NCI-H146 treated with DMSO at 0.1 percent for 48 hours (cell line): ENCODE data around the gene TAS1R1.
"Not testable (repeated sequence)": the region's sequence is repeated elsewhere in the genome, so short reads cannot be mapped to it uniquely, and the experiment has no call there.

ENCODE experiments used
- DNase-seq: peaks from one replicate; lab custom pipeline; 2025; ENCODE audit not compliant: unreplicated experiment; lab: John Stamatoyannopoulos, UW

Gene TAS1R1

GRCh38 chr1:6588128-6588892, 33.2 kb downstream of the TAS1R1 start:
- DNase-seq = no peak

DNA sequence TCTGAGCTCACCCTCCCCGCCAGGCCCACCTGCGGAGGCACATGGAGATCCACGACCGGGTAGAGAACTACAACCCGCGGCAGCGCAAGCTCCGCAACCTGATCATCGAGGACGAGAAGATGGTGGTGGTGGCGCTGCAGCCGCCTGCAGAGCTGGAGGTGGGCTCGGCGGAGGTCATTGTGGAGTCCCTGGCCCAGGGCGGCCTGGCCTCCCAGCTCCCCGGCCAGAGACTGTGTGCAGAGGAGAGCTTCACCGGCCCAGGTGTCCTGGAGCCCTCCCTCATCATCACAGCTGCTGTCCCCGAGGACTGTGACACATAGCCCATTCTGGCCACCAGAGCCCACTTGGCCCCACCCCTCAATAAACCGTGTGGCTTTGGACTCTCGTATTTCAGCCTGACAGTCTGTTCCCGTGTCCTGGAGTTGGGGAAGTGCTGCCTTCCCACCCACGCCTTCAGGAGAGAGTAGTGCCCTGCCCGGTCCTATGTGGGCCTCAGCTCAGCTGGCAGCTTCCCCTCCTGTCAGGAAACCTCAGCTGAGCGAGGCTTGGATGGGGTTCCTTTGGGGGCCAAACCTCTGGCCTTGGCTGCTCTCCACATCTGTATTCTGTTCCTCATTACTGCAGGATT, 33.9 kb downstream of the TAS1R1 start:
- DNase-seq = no peak

- DNase-seq = no peak
Measured at GRCh38 chr1:6590046-6590445, 34.9 kb downstream of the TAS1R1 start.

GRCh38 chr1:6591222-6591621, 36.1 kb downstream of the TAS1R1 start:
- DNase-seq = no peak

DNA sequence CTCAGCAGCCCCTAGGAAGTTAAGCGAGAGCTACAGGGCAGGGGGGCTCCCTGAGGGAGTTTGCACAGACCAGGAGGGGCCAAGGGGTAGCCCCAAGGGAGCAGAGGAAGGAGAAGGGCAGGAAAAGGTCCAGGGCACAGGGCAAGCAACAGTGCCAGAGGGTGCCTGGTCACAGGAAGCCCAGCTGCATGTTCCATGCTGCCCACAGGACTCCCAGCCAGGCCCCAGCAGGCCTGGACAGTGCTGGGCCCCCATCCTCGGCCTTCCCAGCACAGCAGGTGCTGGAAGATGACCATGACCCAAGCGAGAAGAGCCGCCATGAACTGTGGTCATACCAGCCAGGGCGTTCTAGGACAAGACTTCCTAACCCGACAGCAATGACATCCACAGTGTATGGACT, 36.5 kb downstream of the TAS1R1 start:
- DNase-seq = no peak

DNA sequence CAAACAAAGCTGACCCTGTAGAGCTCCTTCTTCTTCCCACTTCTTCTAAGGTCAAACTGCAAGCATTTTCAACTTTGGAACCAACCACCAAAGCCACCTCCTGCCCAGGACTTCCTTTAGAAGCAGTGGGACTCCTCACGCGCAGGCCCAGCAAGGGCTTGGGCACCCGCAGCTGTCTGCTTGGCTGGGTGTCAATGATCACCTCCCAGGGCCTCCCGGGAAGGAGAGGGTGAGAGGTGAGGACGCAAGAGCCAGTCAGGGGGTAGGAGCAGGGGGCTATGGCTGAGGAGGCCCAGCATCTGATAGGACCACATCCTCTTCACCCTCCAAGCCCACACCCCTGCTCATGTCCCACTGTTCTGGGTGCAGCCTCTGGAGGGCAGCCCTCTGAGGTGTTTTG, 37.3 kb downstream of the TAS1R1 start:
- no peak for DNase-seq

DNA sequence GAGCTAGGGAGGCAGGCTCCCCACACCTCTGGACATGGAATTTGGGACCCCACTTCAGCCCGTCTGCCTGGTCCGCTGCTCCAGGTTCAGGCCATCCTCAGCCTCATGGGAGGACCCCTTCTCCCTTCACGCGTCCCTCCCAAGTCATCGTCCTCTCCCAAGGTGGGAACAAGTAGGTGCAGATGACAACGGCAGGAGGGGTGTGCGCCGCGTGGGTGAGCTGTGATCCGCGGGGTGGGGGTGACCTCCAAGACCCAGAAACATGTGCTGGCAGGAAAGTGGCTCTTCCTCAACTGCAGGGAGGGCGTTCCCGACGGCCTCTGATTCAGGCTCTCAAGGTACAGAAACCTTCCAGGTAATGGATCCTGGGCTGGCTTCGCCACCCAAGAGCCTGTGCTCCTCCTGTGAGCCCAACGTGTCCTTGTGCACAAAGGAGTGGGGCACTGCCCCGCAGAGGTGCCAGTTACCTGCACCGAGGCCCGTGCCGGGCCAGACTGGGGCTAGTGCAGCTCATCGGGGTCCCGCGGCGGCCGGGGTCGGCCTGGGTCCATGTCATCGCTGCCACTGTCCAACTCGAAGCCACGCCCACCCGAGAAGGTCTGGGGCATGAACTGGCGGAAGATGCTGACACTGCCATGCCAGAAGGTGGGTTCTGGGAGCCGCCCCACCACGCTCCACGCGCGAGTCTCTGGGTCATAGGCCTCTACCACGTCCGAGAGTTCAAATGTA, 37.9 kb downstream of the TAS1R1 start:
- DNase-seq = no peak

- no peak for DNase-seq
Measured at GRCh38 chr1:6593810-6594209, 38.7 kb downstream of the TAS1R1 start.

DNA sequence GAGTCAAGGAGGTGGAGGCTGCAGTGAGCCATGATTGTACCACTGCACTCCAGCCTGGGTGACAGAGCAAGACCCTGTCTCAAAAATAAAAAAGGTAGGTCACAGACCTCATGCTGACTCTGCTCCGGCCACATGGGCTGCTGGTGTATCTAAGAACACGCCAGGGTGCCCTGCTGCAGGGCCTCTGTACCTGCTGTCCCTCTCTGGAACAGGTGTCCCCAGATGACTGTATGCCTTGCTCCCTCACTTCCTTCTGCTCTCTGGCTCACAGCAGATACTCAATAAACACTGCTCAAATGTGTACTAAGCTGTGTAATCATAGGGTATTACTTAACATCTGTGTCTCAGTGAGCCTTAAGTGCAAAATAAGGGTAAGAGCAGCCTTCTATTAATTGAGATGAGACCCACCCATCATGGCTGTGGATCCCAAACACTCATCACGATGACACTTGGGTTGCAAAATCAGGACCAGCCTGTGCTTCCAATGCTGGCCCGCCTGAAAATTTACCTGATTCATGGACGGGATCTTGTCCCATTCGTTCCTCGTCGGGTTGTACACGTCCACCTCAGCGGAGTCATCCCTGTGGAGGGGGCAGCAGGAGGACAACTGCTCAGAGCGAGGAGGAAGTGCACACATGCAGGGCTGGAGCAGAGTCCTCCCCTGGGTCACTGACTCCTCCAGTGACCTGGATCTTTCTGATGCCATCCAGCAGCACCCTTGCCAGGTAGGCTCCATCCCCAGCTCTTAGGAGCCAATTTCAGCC, 40.1 kb downstream of the TAS1R1 start:
- DNase-seq = no peak

- no peak for DNase-seq
Measured at GRCh38 chr1:6596351-6596750, 41.2 kb downstream of the TAS1R1 start.

GRCh38 chr1:6596886-6597776, 42.0 kb downstream of the TAS1R1 start:
- DNase-seq = no peak

DNA sequence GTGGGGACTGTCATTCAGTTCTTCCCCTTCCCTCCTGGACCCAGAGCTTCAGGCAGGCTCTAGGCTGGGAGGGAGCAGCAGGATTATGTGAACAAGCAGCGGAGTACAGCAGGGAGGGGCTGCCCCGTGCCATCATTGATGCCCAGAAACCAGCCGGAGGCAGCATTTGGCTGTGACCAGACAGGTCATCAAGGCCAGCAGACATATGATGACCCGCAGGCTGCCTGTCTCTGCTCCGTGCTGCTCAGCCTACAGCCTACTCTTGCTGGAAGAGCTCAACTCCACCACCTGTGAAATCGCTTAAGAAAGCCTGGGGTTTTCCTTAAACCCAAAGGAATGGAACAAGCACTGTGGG, 42.6 kb downstream of the TAS1R1 start:
- DNase-seq = no peak

GRCh38 chr1:6599141-6599975, 44.3 kb downstream of the TAS1R1 start:
- no peak for DNase-seq

DNA sequence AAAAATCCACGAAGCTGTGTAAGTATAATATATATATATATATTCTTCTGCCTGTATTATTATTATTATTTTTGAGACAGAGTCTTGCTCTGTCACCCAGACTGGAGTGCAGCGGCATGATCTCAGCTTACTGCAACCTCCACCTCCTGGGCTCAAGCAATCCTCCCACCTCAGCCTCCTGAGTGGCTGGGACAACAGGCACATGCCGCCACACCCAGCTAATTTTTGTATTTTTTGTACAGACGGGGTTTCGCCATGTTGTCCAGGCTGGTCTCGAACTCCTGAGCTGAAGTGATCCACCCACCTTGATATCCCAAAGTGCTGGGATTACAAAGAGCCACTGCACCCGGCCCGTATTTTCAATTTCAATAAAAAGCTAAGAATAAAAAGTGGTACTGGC, 44.9 kb downstream of the TAS1R1 start:
- not testable (repeated sequence) for DNase-seq

DNA sequence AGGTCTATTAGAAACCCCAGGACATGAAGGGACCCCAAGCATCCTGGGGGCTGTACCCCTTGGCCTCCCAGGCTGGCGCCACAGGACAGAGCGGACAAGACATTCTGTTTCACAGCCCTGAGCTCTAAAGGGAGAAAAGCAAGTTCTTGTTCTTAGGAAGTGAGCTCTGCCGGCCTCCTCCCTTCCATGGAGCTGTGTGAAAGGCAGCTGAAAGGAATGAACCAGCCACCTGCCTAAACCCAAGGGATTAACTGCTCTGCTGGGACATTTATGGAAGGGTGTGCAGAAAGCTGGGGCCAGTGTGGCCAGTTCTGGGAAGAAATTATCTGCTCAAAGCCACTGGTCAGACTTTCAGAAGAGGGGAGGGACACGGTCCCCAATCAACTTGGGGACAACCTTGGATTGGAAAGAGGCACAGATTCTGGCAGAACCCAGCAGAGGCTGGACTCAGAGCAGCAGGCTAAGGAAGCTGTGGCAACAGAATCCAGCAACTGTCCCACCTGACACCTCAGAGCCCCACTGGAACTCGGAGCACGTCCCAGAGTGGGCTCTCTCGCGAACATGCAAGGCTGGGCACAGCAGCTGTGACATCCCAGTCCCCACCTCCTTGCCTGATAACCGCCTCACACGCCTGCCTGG, 45.4 kb downstream of the TAS1R1 start:
- DNase-seq = no peak

DNA sequence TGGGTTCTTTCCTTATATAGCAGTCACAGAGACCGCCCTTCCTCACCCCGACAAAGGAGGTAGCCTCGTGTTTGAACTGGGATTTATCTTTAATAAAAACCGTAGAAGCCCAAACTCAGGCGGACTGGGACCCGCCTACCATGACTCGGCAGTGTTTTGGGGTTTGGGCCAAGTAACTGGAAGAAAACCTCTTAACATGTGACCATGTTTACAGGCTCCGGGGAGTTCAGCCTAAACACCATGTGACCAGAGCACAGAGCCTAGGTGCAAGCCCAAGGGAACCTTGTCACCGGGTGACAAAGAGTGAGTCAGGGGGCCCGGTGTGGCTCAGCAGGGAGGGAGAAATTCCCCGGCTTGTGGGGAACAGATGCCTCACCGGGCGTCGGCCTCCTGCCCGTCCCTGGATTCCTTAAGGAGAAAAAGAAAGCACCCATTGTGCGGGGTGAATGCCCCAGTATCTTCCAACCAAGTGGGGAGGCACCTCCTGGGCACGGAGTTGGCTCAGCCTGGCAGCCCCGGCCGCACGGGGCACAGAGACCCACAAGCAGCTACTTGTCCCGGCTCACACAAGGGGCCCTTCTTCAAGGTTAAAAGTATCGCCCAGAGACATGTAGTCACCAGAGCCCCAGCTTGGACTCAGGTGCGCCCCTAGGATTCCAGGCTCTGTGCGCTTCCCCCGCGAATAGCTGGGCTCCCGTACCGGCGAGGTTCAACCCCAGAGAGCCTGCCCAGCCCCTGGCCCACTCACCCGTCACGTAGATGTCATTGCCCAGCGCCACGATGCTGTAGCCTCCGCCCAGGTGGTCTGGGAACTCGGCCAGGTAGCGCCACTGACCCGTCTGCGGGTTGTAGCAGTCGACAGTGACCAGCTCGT, 46.2 kb downstream of the TAS1R1 start:
- DNase-seq = no peak

DNA sequence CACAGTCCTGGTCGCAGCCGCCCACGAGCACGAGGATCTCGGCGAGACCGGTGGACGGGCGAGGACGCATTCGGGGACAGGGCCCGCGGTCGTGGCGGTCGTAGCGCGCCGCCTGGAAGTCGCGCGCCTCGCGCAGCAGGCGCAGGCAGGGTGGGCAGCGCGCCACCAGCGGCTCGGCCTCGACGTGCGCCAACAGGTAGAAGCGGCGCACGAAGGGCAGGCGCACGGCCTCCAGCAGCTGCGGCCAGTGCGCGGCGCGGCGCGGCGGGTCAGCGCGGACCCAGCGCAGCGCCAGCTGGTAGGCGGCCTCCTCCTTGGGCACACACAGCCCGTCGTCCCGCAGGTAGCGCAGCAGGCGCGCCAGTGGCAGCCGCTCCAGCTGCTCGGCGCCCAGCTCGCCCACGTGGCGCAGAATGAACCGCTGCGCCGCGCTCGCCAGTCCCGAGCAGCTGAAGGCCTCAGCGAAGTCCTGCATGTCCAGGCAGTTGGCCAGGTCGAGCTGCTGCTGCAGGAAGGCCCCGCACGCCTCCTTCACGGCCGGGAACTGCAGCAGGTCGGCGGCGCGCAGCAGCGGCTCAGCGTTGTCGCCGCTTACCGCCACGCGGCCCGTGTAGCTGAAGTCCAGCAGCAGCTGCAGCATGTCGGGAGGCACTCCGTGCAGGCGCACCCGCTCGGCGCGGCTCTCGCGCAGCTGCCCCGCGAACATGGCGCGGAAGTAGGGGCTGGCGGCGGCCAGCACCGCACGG, 47.0 kb downstream of the TAS1R1 start:
- peak; percentile 10 for DNase-seq
